Glomerular visceral epithelial cell (primary cell): Measurements from ENCODE around the gene TSPAN9.

ENCODE experiments used
- DNase-seq: peaks from one replicate; pipeline ENCODE4 v3.0.0-alpha.2; 2016; ENCODE audit errors: extremely low spot score

Gene TSPAN9

GRCh38 chr12:3315201-3315661 is 238.1 kb downstream of the TSPAN9 start:
- no peak for DNase-seq

- DNase-seq = no peak
Measured at GRCh38 chr12:3316776-3317480, 239.7 kb downstream of the TSPAN9 start.

- no peak for DNase-seq
Measured at GRCh38 chr12:3317481-3317815, 240.3 kb downstream of the TSPAN9 start.

- no peak for DNase-seq
Measured at GRCh38 chr12:3317841-3318501, 240.8 kb downstream of the TSPAN9 start.

GRCh38 chr12:3319723-3320492 is 242.7 kb downstream of the TSPAN9 start:
- no peak for DNase-seq

- DNase-seq = no peak
Measured at GRCh38 chr12:3320881-3321509, 243.8 kb downstream of the TSPAN9 start.

GRCh38 chr12:3321881-3322280 is 244.7 kb downstream of the TSPAN9 start:
- no peak for DNase-seq

- no peak for DNase-seq
Measured at GRCh38 chr12:3323002-3323685, 246.0 kb downstream of the TSPAN9 start.

- no peak for DNase-seq
Measured at GRCh38 chr12:3325736-3326135, 248.6 kb downstream of the TSPAN9 start.

GRCh38 chr12:3326156-3326849 is 249.1 kb downstream of the TSPAN9 start:
- DNase-seq = no peak

- no peak for DNase-seq
Measured at GRCh38 chr12:3326850-3327780, 249.9 kb downstream of the TSPAN9 start.

GRCh38 chr12:3328081-3328480 is 250.9 kb downstream of the TSPAN9 start:
- no peak for DNase-seq

- DNase-seq = no peak
Measured at GRCh38 chr12:3328571-3328970, 251.4 kb downstream of the TSPAN9 start.

- DNase-seq = no peak
Measured at GRCh38 chr12:3329361-3329760, 252.2 kb downstream of the TSPAN9 start.

GRCh38 chr12:3330976-3331510 is 253.9 kb downstream of the TSPAN9 start:
- no peak for DNase-seq

GRCh38 chr12:3332188-3332587 is 255.0 kb downstream of the TSPAN9 start:
- DNase-seq = no peak

- no peak for DNase-seq
Measured at GRCh38 chr12:3333583-3333982, 256.4 kb downstream of the TSPAN9 start.

GRCh38 chr12:3333991-3334391 is 256.8 kb downstream of the TSPAN9 start:
- DNase-seq = no peak

GRCh38 chr12:3335078-3335487 is 257.9 kb downstream of the TSPAN9 start:
- DNase-seq = no peak
